GM21825 (cell line): ENCODE data around the gene DCXR.

ENCODE experiments used
- ATAC-seq: cut with Tn5 transposase; IDR thresholded peaks from one replicate; pipeline ENCODE4 v1.9.1; 2021; ENCODE audit warnings: mild to moderate bottlenecking, moderate library complexity; ENCODE audit not compliant: unreplicated experiment

DCXR gene

DNA sequence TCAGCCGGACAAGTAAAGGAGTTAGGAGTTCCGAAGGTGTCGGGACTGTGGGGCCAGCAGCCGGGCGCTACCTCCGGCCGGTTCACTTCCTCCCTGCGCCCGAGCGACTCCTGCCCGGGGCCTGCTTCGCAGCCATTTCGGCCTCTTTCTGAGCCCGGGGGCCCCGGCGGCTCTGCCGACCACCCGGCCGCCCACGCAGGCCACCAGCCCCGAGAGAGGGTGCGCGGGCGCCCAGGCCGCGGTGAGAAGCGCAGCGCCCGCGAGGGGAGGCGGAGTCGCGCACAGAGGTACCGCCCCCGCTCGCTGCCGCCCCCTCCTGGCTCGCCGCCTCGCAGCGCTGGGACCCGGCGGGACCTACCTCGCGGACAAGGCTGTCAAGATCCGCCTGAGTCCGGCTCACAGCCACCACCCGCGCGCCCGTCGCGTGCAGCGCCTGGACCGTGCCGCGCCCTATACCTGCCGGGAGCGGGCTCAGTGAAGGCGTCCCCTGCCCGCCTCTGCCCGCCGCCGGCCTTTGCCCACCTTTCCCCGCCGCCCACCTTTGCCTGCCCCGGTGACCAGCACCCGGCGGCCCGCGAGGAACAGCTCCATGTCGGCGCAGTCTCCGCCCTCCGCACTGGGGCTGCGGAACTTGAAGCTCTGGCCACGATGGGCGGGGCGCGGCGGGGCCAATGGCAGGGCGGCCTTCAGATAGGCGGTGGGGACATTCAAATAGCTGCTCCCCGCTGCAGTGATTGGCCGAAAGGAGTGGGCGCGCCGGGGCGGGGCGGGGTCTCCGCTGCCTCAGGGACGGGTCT, at the start of gene DCXR:
Gene DCXR (minus strand): TSS at position 606 of the 797 bp plus-strand sequence. CDS start 15 bp downstream, at position 591.
- ATAC-seq: peak; percentile 80

DNA sequence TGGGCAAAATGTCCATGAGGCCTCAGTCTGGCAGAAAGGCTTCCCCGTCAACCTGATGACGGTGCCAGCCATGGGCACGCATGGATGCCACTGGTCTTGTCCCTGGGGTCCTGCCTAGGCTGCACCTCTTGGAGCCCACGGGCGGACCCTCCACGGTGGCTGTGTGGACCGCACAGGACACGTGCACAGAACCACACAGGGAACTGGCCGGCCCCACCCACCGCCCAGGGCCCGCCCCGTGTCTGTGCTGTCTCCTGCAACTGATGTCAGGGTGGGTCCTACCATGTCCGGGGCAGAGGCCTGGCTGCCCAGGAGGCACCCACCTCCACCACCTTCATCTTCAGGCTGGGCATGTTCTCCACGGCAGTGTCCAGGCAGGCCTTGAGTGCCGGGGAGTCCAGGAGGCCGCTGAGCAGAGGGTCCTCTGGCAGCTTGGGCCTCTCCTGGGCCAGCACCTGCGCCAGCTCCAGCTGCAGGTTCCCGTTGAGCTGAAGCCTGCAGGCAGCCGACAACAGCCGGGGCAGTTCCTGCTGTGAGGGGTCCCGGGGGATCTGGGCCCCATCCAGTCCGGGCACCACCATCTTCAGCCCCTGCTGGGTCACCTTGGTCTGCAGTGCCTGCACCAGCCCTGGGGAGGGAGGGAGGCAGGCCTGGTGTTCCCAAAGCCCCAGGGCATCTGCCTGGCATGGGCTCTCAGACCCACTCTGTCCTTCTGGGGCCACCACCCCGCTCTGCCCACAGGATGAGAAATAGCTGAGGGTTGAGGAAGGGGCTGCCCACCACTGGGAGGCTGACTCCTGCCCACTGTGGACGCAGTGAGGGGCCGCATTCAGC, 48.7 kb upstream of the DCXR start:
- ATAC-seq: no peak

GRCh38 chr17:82085031-82085861, 47.7 kb upstream of the DCXR start:
- ATAC-seq: no peak

GRCh38 chr17:82084373-82085030, 47.0 kb upstream of the DCXR start:
- ATAC-seq: no peak

DNA sequence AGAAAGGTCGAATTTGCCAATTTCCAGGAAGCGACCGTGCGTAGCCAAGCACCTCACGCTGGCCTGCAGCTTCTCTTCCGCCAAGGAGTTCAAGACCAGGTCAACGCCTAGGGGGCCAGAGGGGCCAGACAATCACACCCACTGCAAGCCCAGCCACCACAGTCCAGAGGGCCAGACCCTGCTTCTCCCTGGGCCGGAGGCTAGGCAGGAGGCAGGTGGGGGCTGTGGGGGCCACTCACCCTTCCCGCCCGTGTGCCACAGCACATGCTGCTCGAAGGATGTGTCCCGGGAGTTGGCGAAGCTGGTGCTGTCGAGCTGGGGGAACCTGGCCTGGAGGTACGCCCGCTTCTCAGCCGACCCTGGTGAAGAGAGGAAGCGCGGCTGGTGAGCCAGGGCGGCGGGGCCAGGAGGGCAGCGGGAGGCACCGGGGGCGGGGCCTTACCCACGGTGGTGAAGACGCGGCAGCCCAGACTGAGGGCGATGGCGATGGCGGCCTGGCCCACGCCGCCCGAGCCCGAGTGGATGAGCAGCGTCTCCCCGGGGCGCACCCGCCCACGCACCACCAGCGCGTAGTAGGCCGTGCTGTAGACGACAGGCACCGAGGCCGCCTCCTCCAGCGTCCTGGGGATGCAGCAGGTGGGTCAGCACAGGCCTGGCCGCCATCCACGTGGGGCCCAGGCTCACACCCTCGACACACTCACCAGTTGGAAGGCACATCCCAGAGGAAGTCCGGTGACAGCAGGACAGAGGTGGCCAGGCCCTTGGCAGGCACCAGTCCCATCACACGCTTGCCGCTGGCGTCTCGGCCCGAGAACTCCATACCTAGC, 46.2 kb upstream of the DCXR start:
- ATAC-seq: no peak

DNA sequence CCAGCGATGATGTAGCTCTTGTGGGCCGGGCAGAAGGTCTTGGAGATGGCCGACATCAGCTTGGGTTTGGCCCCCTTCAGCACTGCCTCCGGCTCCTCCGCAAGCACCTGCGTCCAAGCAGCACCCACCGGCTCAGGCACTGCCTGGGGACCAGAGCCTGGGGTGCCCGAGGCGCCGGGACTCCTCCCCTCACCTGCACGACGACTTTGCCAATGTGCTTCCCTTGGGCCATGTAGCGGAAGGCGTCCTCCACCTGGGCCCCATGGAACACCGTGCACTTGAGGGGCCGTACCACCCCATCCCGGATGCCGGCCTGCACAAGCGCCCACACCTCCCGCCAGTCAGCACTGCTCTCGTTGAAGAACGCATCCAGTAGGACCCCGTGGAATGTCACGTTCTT, 45.5 kb upstream of the DCXR start:
- ATAC-seq: no peak

- ATAC-seq: no peak
Observed at GRCh38 chr17:82082456-82082855, 45.0 kb upstream of the DCXR start.

- ATAC-seq: no peak
Observed at GRCh38 chr17:82081966-82082365, 44.5 kb upstream of the DCXR start.

GRCh38 chr17:82081546-82081945, 44.0 kb upstream of the DCXR start:
- no peak for ATAC-seq

DNA sequence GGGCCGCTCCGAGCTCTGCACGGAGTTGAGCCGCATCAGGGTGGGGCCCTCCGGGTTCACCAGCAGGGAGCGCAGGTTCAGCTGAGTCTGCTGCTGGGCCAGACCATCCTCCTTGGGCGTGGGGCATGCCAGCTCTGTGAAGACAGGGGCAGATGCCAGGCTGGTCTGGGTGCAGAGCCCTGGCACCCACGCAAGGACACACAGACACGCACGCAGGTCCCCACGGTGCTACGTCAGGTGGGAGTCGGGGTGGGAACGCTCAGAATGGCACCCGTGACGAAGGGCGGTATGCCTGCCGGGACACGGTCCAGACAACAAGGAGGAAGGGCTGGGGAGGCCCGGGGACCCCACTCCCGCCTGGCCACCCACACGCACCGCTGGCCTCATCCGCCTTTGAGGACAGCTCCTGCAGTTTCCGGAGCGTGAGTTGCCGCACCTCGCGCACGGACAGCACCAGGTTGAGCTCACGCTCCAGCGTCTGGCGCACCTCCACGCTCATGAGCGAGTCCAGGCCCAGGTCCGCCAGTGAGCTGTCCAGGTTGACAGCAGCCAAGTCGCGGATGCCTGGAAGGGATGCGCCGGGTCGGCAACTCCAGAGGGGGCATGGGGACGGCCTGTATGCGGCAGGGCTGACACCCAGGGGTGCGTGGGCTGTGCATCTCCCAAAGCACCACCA, 43.4 kb upstream of the DCXR start:
- no peak for ATAC-seq

GRCh38 chr17:82080048-82080788, 42.7 kb upstream of the DCXR start:
- ATAC-seq: no peak

DNA sequence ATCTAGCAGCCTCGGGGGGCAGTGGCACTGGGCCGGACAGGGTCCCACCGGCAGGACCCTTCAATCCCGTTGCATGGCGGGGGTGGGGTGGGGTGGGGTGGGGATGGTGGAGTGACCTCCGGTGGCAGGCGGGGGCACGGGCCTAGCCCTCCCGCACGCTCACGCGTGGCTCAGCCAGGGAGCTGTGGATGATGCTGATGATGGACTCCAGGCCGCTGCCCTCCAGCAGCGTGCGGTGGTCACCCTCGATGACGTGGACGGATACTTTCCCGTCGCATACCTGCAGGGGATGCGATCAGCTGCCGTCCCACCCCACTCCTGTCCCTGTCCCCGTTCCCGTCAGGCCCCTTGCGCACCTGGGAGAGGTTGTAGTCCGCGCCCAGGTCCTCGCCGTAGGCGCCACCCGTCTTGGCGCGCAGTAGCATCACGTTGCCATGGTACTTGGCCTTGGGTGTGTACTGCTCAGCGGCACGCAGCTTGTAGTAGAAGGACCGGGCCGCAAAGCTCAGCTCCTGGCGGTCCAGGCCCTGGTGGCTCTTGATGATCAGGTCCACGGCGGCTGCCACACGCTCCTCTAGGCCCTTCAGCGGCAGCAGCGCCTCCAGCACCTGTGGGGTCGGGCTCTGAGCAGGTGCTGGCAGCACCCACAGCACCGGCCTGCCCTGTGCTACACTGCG, 41.6 kb upstream of the DCXR start:
- ATAC-seq: no peak

GRCh38 chr17:82078433-82078832, 40.9 kb upstream of the DCXR start:
- no peak for ATAC-seq

DNA sequence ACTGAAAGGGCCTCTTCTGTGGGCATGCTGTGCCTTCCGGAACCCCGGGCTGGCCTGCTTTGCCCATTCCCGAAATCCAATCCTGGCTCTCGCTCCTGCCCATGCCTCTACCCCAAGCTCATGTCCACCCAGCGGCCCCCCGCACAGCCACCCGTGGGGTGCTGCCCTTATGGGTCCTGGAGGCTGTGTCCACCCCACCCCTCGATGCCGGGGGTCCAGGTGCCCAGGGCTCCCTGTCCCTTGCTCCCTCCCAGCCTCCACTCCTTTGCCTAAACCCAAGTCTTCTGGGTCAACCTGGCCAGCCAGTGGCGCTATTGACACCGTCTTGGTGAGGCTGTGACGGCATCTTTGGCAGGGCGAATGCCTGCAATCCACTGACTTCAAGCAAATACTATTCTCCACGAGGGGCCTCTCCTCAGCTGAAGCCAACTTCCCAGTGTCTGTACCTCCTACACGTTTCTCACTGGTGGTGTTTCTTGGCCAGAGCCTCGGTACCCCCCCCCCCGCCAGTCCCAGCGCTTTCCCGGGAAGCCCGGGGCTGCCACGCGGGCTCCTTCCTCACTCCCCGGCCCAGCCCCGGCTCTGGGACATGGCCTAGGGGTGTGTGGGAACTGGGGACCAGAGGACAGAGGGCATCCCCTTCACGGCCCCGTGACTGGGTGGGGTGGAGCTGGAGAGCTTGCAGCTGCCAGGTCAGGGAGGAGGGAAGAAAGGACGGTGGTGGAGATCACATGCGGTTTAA, 40.3 kb upstream of the DCXR start:
- ATAC-seq: no peak

DNA sequence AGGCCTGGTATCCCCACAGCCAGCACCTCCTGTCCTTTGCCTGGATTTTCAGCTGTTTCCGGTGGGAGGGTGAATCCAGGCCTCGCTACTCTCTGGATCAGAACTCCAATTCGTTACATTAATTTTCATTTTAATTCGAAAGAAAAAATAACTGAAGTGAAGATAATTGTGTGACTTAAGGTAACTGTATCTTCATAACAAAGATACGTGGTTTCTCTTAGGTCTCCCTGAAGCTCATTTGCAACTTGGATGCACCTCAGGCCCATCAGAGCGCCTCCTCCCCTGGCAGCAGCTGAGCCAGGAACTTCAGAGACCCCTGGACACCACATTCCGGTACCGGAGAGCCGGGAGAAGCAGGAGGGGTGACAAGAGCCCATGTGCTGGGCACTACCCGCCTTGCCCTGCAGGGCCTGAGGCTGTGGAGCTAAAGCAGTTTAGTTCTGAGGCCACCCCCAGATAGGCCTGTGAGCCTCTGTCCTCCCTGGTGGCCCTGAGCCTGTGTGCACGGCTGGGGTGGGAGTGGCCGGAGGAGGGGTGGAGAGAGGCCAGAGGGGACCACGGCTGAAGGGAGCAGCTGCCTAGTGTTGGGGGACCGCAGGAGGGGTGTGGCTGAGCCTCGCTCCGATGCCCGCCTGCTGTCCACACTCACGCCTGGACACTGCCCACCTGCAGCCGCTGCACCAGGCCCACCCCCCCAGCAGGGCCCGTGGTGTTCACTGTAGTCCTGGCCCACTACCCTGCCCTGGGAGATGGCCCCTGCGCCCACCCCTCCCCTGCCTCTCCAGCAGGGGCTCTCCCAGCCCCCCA, 39.5 kb upstream of the DCXR start:
- no peak for ATAC-seq

GRCh38 chr17:82076018-82076784, 38.7 kb upstream of the DCXR start:
- no peak for ATAC-seq
